CD8-positive, alpha-beta memory T cell (primary cell): Measurements from ENCODE around the gene MRRF. TPM values are rescaled to one million over a fixed set of nuclear protein-coding genes. Genes with fewer than 3 reads are reported as not detected.

Experiments
- CTCF ChIA-PET: fragments of 350-600 bp; sonication (Branson Sonifier 250); formaldehyde crosslinking; loops from one replicate; lab custom pipeline; 2021; ENCODE audit warnings: antibody characterized with exemption; lab: Charles Lee
- POLR2A ChIA-PET: fragments of 350-600 bp; sonication (Branson Sonifier 250); formaldehyde crosslinking; loops from one replicate; lab custom pipeline; 2021; ENCODE audit warnings: antibody characterized with exemption; lab: Charles Lee
- DNase-seq, 5 donors: peaks; one replicate each; pipeline versions ENCODE4 v3.0.0 to v3.0.0-alpha.2; 2020 to 2022; ENCODE audit warnings: mixed read lengths in 1 of 5
- H3K27ac ChIP-seq: one replicate; pipeline ENCODE4 v1.7.0; 2013; ENCODE audit warnings: low read depth, mild to moderate bottlenecking, low read length, moderate library complexity
- H3K27me3 ChIP-seq: 2 replicates; pipeline ENCODE4 v1.7.0; 2013; ENCODE audit warnings: low read length, mild to moderate bottlenecking; ENCODE audit not compliant: insufficient read depth, poor library complexity, severe bottlenecking
- H3K36me3 ChIP-seq: 2 replicates; pipeline ENCODE4 v1.7.0; 2013; ENCODE audit warnings: mild to moderate bottlenecking, low read length, moderate library complexity; ENCODE audit not compliant: insufficient read depth
- H3K4me1 ChIP-seq: 2 replicates; pipeline ENCODE4 v1.7.0; 2013; ENCODE audit warnings: mild to moderate bottlenecking, low read length, moderate library complexity; ENCODE audit not compliant: insufficient read depth
- H3K4me3 ChIP-seq: 2 replicates; pipeline ENCODE4 v1.7.0; 2013; ENCODE audit warnings: mild to moderate bottlenecking, low read length
- H3K9me3 ChIP-seq: 2 replicates; pipeline ENCODE4 v1.7.0; 2013; ENCODE audit warnings: mild to moderate bottlenecking, low read length
- H3K27ac Mint-ChIP-seq, 8 donors: one replicate each; pipeline ENCODE4 v1.8.0; 2020 to 2021; ENCODE audit warnings: mixed read lengths in 8 of 8, mild to moderate bottlenecking in 6 of 8, inconsistent platforms in 3 of 8, moderate library complexity in 3 of 8
- H3K27me3 Mint-ChIP-seq, 2 donors: one replicate each; pipeline ENCODE4 v1.8.0; 2020 to 2021; ENCODE audit warnings: mixed read lengths in 2 of 2, mild to moderate bottlenecking in 1 of 2, moderate library complexity in 1 of 2
- H3K36me3 Mint-ChIP-seq, 3 donors: one replicate each; pipeline ENCODE4 v1.8.0; 2020 to 2021; ENCODE audit warnings: mixed read lengths in 3 of 3, inconsistent platforms in 1 of 3, mild to moderate bottlenecking in 1 of 3
- H3K4me1 Mint-ChIP-seq, 3 donors: one replicate each; pipeline ENCODE4 v1.8.0; 2020 to 2021; ENCODE audit warnings: mixed read lengths in 3 of 3, inconsistent platforms in 1 of 3, mild to moderate bottlenecking in 1 of 3
- H3K4me3 Mint-ChIP-seq, 7 donors: one replicate each; pipeline ENCODE4 v1.8.0; 2020 to 2021; ENCODE audit warnings: mixed read lengths in 7 of 7, mild to moderate bottlenecking in 6 of 7, moderate library complexity in 4 of 7, inconsistent platforms in 2 of 7
- H3K9me3 Mint-ChIP-seq, 5 donors: one replicate each; pipeline ENCODE4 v1.8.0; 2020 to 2022; ENCODE audit warnings: mixed read lengths in 5 of 5, mild to moderate bottlenecking in 3 of 5, moderate library complexity in 2 of 5, inconsistent platforms in 1 of 5
- polyA plus RNA-seq: library from polyadenylated mRNA; unstranded; fragments of 300-500 nt; fragmentation: Illumina TruSeq; gene quantifications from one replicate; pipeline ENCODE4 v1.2.3, GENCODE V29; 2021
- total RNA-seq, 2 experiments: library from RNA; stranded (reverse); gene quantifications; one replicate each; pipeline ENCODE4 v1.2.3, GENCODE V29; 2021

MRRF gene
- total and polyA plus RNA-seq, 3 experiments from 2014 or later: 18.9 to 75.9 (median 74.6) TPM

DNA sequence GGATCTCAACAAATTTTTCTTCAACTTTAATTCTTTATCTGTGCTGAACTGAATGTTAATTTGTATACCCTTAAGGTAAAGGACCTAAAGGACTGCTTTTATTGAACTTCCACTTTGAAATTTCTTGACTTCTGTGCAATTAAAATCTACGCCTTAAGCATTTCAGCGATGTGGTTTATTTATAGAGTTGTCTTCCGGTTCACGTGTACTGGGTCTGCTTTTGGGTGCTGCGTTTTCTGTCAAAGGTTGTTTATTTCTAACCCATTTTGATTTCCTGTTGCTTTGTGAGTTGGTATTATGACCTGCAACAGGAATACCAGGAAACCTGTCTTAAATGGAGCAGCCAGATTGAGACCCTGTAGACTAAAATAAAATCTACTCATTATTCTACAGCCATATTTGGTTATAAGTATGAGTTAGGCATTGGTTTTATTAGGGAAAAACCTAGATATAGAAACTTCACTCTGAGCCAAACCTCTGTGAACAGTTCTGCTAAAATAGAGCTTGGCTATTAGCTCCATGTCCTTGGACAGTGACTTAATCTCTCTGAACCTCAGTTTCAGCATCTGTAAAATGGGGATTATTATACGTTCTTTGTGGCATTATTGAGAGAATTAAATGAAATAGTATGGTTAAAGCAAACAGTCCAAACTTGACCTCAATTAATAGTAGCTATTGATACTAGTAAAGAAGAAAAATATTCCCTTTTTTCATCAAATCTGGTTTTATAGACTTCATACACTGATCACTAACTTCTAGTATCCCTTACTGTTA, 3.5 kb downstream of the MRRF start:
- Mint-ChIP-seq H3K27me3 (no peaks in the 10 kb centered on the region), H3K9me3 (no peaks in the 10 kb centered on the region), H3K4me1 (peaks cover 34 to 68% (median 61%) of the 10 kb centered on the region in 3 donors), H3K27ac (peak overlapping the region in 6 of 8 donors; percentile 0 to 75 (median 63)), H3K4me3 (peak overlapping the region in 2 of 7 donors; percentile 4 to 60), H3K36me3 (peaks cover 0 to 37% (median 15%) of the 10 kb centered on the region in 3 donors)
- ChIA-PET CTCF (interaction anchor here (2.3 kb wide), 1 partner anchor 169 kb away, joined by 7 read pairs; no protein-coding TSS in a partner anchor), POLR2A (no interaction called here)
- Histone ChIP-seq H3K27ac (no peak overlapping the region), H3K4me1 (peaks cover 26% of the 10 kb centered on the region), H3K27me3 (no peaks in the 10 kb centered on the region), H3K36me3 (no peaks in the 10 kb centered on the region), H3K9me3 (no peaks in the 10 kb centered on the region), H3K4me3 (no peak overlapping the region)
- DNase-seq: no peak

DNA sequence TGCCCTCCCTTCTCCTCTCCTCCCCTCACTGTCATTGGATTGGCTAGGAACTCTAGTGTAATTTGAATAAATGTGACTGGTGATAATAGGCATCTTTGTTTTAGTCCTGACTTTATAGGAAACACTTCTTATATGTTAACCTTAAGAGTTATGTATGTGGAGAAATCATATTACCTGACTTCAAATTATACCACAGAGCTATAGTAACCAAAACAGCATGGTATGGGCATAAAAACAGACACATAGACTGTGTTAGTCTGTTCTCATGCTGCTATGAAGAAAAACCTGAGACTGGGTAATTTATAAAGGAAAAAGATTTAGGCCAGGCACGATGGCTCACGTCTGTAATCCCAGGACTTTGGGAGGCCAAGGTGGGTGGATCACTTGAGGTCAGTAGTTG, 9.4 kb downstream of the MRRF start:
- H3K4me1 Mint-ChIP-seq: peaks cover 16 to 51% (median 49%) of the 10 kb centered on the region in 3 donors
- Histone ChIP-seq H3K4me1 (no peaks in the 10 kb centered on the region), H3K4me3 (no peak overlapping the region), H3K36me3 (no peaks in the 10 kb centered on the region), H3K9me3 (no peaks in the 10 kb centered on the region), H3K27me3 (no peaks in the 10 kb centered on the region), H3K27ac (no peak overlapping the region)
- no peaks in the 10 kb centered on the region for H3K9me3 Mint-ChIP-seq
- peaks cover 11 to 55% (median 20%) of the 10 kb centered on the region in 3 donors for H3K36me3 Mint-ChIP-seq
- H3K4me3 Mint-ChIP-seq: no peak overlapping the region
- CTCF ChIA-PET: no interaction called here
- peak overlapping the region in 3 of 8 donors; percentile 1 to 77 (median 38) for H3K27ac Mint-ChIP-seq
- H3K27me3 Mint-ChIP-seq: no peaks in the 10 kb centered on the region
- no peak for DNase-seq
- POLR2A ChIA-PET: no interaction called here

DNA sequence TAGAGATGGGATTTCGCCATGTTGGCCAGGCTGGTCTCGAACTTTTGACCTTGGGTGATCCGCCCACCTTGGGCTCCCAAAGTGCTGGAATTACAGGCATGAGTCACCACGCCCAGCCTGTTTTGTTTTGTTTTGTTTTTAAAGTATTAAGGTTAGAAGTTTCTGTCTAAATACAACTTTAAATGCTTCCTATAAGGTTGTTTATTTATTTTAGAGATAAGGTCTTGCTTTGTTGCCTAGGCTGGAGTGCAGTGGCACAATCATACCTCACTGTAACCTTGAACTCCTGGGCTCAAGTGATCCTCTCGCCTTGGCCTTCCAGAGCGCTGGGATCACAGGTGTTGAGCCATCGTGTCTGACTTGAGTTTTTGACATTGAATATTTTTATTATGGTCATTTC, 11.4 kb downstream of the MRRF start:
- CTCF ChIA-PET: no interaction called here
- H3K27ac Mint-ChIP-seq: no peak overlapping the region
- peaks cover 3% of the 10 kb centered on the region for H3K36me3 ChIP-seq

DNA sequence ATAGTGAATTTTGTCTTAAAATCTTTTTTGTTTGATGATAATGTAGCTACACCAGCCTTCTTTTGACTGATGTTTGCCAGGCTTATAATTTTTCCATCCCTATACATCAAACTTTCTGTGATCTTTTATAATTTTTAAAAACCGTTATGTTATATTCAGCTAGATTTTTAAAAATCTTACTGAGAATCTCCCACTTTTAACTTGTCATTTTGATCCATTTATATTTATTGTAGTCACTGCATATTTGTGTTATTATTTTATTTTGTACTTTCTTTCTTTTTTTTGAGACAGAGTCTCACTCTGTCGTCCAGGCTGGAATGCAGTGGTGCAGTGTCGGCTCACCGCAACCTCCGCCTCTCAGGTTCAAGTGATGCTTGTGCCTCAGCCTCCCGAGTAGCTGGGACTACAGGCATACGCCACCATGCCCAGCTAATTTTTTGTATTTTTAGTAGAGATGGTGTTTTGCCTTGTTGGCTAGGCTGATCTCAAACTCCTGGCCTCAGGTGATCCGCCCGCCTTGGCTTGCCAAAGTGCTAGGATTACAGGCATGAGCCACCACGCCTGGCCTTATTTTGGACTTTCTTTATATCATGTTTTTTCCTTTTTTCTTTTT, 12.7 kb downstream of the MRRF start:
- no peaks in the 10 kb centered on the region for H3K4me1 ChIP-seq
- no peak for DNase-seq
- peaks cover 10% of the 10 kb centered on the region for H3K36me3 ChIP-seq
- Mint-ChIP-seq H3K4me3 (no peak overlapping the region), H3K27ac (no peak overlapping the region), H3K36me3 (peaks cover 14 to 71% (median 29%) of the 10 kb centered on the region in 3 donors), H3K27me3 (no peaks in the 10 kb centered on the region), H3K9me3 (no peaks in the 10 kb centered on the region), H3K4me1 (peaks cover 22 to 44% (median 42%) of the 10 kb centered on the region in 3 donors)
- no peak overlapping the region for H3K4me3 ChIP-seq
- ChIA-PET CTCF (no interaction called here), POLR2A (no interaction called here)
- no peak overlapping the region for H3K27ac ChIP-seq
- H3K9me3 ChIP-seq: no peaks in the 10 kb centered on the region
- no peaks in the 10 kb centered on the region for H3K27me3 ChIP-seq

More for the DNA sequence above, 11.4 kb downstream of the MRRF start:
- Mint-ChIP-seq H3K36me3 (peaks cover 14 to 66% (median 20%) of the 10 kb centered on the region in 3 donors), H3K9me3 (no peaks in the 10 kb centered on the region), H3K27me3 (no peaks in the 10 kb centered on the region), H3K4me3 (no peak overlapping the region), H3K4me1 (peaks cover 22 to 48% (median 46%) of the 10 kb centered on the region in 3 donors)
- DNase-seq: no peak
- Histone ChIP-seq H3K27ac (no peak overlapping the region), H3K9me3 (no peaks in the 10 kb centered on the region), H3K4me3 (no peak overlapping the region), H3K4me1 (no peaks in the 10 kb centered on the region), H3K27me3 (no peaks in the 10 kb centered on the region)
- POLR2A ChIA-PET: no interaction called here

DNA sequence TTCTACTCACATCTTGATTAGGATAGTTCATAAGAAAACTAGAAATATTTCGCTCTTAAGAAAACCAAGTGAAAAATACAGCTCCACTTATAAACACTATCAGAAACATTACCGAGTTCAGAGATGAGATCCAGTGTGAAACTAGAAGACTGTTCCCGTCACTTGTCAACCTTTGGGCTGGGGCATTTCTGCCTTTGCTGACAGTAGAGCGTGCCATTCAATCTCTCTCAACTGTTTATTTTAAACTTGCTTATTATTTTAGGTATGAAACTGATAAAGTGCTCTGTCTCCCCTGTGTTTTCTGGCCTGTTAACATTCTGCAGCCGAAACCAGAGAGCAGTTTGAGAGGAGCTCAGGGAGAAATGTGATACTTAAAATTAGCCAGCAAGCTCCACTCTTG, 16.7 kb downstream of the MRRF start:
- no peak overlapping the region for H3K27ac ChIP-seq
- Mint-ChIP-seq H3K27ac (no peak overlapping the region), H3K27me3 (no peaks in the 10 kb centered on the region), H3K4me3 (no peak overlapping the region), H3K9me3 (no peaks in the 10 kb centered on the region), H3K36me3 (peaks cover 7 to 78% (median 31%) of the 10 kb centered on the region in 3 donors), H3K4me1 (peaks cover 8 to 17% (median 16%) of the 10 kb centered on the region in 3 donors)
- POLR2A ChIA-PET: no interaction called here
- no peak for DNase-seq
- H3K4me1 ChIP-seq: no peaks in the 10 kb centered on the region
- H3K9me3 ChIP-seq: no peaks in the 10 kb centered on the region
- H3K36me3 ChIP-seq: peaks cover 26% of the 10 kb centered on the region
- no peaks in the 10 kb centered on the region for H3K27me3 ChIP-seq
- CTCF ChIA-PET: no interaction called here
- H3K4me3 ChIP-seq: no peak overlapping the region

DNA sequence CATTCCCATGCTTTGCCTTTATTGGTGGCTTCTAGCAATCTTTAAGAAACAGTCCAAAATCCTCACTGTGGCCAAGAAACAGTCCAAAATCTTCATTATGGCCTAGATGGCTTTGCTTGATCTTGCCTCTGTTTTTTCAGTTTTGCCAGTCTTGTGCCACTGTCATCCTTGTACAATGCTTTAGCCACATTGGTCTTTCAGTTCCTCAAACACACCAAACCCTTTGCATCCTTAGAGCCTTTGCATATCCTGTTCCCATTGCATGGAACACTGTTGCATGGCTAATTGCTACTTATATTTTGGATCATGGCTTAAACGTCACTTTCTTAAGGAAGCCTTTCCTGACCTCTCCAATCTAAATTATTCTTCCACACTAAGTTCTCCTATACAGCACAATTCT, 22.1 kb downstream of the MRRF start:
- no peak for DNase-seq
- ChIA-PET CTCF (no interaction called here), POLR2A (no interaction called here)
- H3K4me1 Mint-ChIP-seq: peaks cover 0 to 3% (median 0%) of the 10 kb centered on the region in 3 donors
- H3K27me3 Mint-ChIP-seq: no peaks in the 10 kb centered on the region
- H3K4me1 ChIP-seq: no peaks in the 10 kb centered on the region
- H3K27ac Mint-ChIP-seq: no peak overlapping the region
- no peak overlapping the region for H3K27ac ChIP-seq
- no peaks in the 10 kb centered on the region for H3K9me3 ChIP-seq
- H3K9me3 Mint-ChIP-seq: no peaks in the 10 kb centered on the region
- H3K4me3 Mint-ChIP-seq: no peak overlapping the region
- H3K36me3 Mint-ChIP-seq: peaks cover 0 to 88% (median 35%) of the 10 kb centered on the region in 3 donors
- H3K4me3 ChIP-seq: no peak overlapping the region
- H3K27me3 ChIP-seq: no peaks in the 10 kb centered on the region
- H3K36me3 ChIP-seq: peaks cover 37% of the 10 kb centered on the region

DNA sequence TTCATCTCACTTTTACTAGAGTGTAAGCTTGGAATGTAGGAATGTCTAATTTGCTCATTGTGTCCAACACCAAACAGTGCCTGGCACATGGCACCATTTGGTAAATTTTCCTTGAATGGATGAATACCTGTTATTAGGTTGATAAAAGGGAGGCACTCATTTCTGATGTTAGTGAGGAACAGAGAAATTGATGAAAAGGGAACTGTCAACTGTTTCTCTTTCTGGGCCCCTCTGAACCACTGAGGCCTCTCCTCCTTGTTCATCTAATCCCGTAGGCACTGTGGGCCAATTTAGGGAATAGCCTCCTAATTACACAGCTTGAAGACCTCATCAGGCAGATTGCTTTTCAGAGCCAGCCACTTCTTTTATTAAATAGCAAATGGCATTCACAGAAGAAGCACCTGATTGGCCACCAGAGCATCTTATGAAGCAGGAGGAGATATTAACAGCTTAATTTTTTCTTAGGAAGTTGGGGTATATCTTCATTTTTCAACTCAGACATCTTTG, 22.6 kb downstream of the MRRF start:
- Mint-ChIP-seq H3K4me3 (no peak overlapping the region), H3K4me1 (peaks cover 0 to 3% (median 0%) of the 10 kb centered on the region in 3 donors), H3K27me3 (no peaks in the 10 kb centered on the region), H3K9me3 (no peaks in the 10 kb centered on the region), H3K27ac (peak overlapping the region in 1 of 8 donors; percentile 14), H3K36me3 (peaks cover 0 to 87% (median 33%) of the 10 kb centered on the region in 3 donors)
- DNase-seq: no peak
- Histone ChIP-seq H3K27ac (no peak overlapping the region), H3K4me1 (no peaks in the 10 kb centered on the region), H3K36me3 (peaks cover 35% of the 10 kb centered on the region), H3K27me3 (no peaks in the 10 kb centered on the region), H3K9me3 (no peaks in the 10 kb centered on the region), H3K4me3 (no peak overlapping the region)
- POLR2A ChIA-PET: no interaction called here
- CTCF ChIA-PET: no interaction called here

DNA sequence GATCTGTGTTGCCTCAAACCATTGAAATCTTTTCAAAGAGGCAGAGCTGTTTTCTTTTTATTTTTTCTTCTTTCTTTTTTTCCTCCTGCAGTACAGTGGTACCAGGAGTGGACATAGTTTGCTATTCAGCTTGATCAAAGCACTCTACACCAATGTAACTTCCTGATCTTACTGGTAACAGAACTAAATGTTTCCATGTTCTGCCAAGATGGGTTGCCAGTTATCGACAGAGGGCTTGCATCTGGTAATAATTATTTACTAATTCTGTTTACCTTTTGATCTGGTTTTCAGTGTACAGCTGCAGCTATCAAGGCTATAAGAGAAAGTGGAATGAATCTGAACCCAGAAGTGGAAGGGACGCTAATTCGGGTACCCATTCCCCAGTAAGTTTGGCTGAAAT, 26.8 kb downstream of the MRRF start:
- Mint-ChIP-seq H3K4me3 (no peak overlapping the region), H3K9me3 (no peaks in the 10 kb centered on the region), H3K27me3 (no peaks in the 10 kb centered on the region), H3K4me1 (peaks cover 0 to 3% (median 0%) of the 10 kb centered on the region in 3 donors), H3K27ac (no peak overlapping the region), H3K36me3 (peaks cover 0 to 86% (median 29%) of the 10 kb centered on the region in 3 donors)
- POLR2A ChIA-PET: no interaction called here
- H3K36me3 ChIP-seq: peaks cover 17% of the 10 kb centered on the region
- H3K27ac ChIP-seq: no peak overlapping the region
- H3K27me3 ChIP-seq: no peaks in the 10 kb centered on the region
- H3K4me1 ChIP-seq: no peaks in the 10 kb centered on the region
- DNase-seq: no peak
- H3K9me3 ChIP-seq: no peaks in the 10 kb centered on the region
- H3K4me3 ChIP-seq: no peak overlapping the region
- CTCF ChIA-PET: no interaction called here
